Measurements from ENCODE around the gene KY. TPM values are rescaled to one million over a fixed set of nuclear protein-coding genes. Genes with fewer than 3 reads are reported as not detected.

KY gene
- total RNA-seq, 1 donor from 2014 or later: not detected

- no peaks in the 10 kb centered on the region for H3K4me1 Mint-ChIP-seq
- ChIA-PET CTCF (no interaction called here), POLR2A (no interaction called here)
- intact Hi-C loops (cut with micrococcal nuclease): no loop called here
- no peak overlapping the region for H3K27ac Mint-ChIP-seq
- H3K9me3 Mint-ChIP-seq: no peaks in the 10 kb centered on the region
- no peaks in the 10 kb centered on the region for H3K36me3 Mint-ChIP-seq (ENCODE audit: low read depth)
- H3K4me3 Mint-ChIP-seq: no peak overlapping the region
- ATAC-seq (ENCODE audit: low read depth): no peak
- DNase-seq: no peak
- TF ChIP-seq CTCF (IDR thresholded peaks at IDR 0.05): no peak
- peaks cover 3% of the 10 kb centered on the region for H3K27me3 Mint-ChIP-seq
These were observed 45.3 kb upstream of the KY start for GRCh38 chr3:134696155-134696554.

DNA sequence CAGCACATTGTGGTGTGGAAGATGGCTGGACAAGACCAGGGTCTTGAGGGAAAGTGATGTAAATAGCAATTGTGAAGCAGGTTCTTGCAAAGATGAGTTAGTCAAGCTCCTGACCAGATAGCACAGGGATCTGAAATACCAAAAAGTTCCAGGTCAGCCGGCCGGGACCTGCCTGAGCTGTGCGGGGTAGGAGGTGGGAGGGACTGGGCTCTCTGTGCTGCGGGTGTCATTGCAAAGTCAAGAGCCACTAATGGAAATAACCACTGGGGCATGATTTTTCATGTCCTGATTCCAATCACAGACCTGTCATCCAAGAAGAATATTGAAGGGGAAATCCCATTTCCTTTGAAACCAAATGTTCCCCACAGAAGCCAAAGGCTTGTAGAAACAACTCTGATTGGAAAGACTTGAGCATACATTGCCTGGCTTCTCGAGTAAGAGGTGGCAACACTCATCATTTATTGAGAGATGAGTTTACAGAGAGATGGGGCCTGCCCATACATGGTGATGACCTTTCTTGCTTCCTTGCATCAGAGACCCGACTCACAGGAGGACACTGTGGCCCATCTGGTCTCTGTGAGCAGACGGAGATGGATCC is 44.2 kb upstream of the KY start:
- Mint-ChIP-seq H3K27ac (no peak overlapping the region), H3K27me3 (peaks cover 3% of the 10 kb centered on the region), H3K9me3 (no peaks in the 10 kb centered on the region), H3K4me3 (no peak overlapping the region), H3K4me1 (no peaks in the 10 kb centered on the region), H3K36me3 (ENCODE audit: low read depth) (no peaks in the 10 kb centered on the region)
- DNase-seq (no peak), ATAC-seq (ENCODE audit: low read depth) (no peak)
- POLR2A ChIA-PET: no interaction called here
- CTCF ChIA-PET: no interaction called here
- intact Hi-C loops (cut with micrococcal nuclease): no loop called here
- no peak for TF ChIP-seq CTCF (IDR thresholded peaks at IDR 0.05)

GRCh38 chr3:134694466-134694865 is 43.6 kb upstream of the KY start:
- H3K36me3 Mint-ChIP-seq (ENCODE audit: low read depth): no peaks in the 10 kb centered on the region
- H3K9me3 Mint-ChIP-seq: no peaks in the 10 kb centered on the region
- intact Hi-C loops (cut with micrococcal nuclease): no loop called here
- POLR2A ChIA-PET: no interaction called here
- DNase-seq (no peak), ATAC-seq (ENCODE audit: low read depth) (no peak)
- H3K27ac Mint-ChIP-seq: no peak overlapping the region
- no peak overlapping the region for H3K4me3 Mint-ChIP-seq
- peaks cover 3% of the 10 kb centered on the region for H3K27me3 Mint-ChIP-seq
- H3K4me1 Mint-ChIP-seq: no peaks in the 10 kb centered on the region
- CTCF ChIA-PET: no interaction called here
- no peak for TF ChIP-seq CTCF (IDR thresholded peaks at IDR 0.05)

- no peak for TF ChIP-seq CTCF (IDR thresholded peaks at IDR 0.05)
- no peaks in the 10 kb centered on the region for H3K36me3 Mint-ChIP-seq (ENCODE audit: low read depth)
- peaks cover 3% of the 10 kb centered on the region for H3K27me3 Mint-ChIP-seq
- no peak overlapping the region for H3K27ac Mint-ChIP-seq
- POLR2A ChIA-PET: no interaction called here
- DNase-seq: no peak
- ATAC-seq (ENCODE audit: low read depth): no peak
- no peaks in the 10 kb centered on the region for H3K4me1 Mint-ChIP-seq
- intact Hi-C loops (cut with micrococcal nuclease): no loop called here
- CTCF ChIA-PET: no interaction called here
- no peaks in the 10 kb centered on the region for H3K9me3 Mint-ChIP-seq
- H3K4me3 Mint-ChIP-seq: no peak overlapping the region
These were observed 43.0 kb upstream of the KY start for GRCh38 chr3:134693804-134694203.

DNA sequence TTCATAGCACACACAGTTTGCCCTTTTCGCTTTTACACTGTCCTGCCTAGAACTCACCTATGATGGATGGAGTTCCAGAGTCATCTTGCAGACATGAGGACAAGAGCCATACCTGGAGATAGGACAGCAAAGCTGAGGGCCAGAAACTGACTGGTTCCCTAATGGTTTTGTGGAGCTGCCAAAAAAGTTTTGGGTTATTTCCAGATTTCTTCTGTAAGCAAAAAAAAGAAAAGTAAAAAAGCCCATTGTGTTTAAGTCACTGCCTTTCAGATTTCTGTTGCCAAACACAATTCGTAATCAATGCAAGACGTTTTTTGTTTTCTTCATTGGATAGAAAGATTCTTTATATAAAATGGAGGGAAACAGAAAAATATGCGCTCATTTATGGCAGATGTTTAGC is 42.4 kb upstream of the KY start:
- DNase-seq (no peak), ATAC-seq (ENCODE audit: low read depth) (no peak)
- Mint-ChIP-seq H3K27me3 (peaks cover 3% of the 10 kb centered on the region), H3K4me1 (no peaks in the 10 kb centered on the region), H3K36me3 (ENCODE audit: low read depth) (no peaks in the 10 kb centered on the region), H3K9me3 (no peaks in the 10 kb centered on the region), H3K4me3 (no peak overlapping the region), H3K27ac (no peak overlapping the region)
- CTCF ChIA-PET: no interaction called here
- POLR2A ChIA-PET: no interaction called here
- TF ChIP-seq CTCF (IDR thresholded peaks at IDR 0.05): no peak
- intact Hi-C loops (cut with micrococcal nuclease): no loop called here

All from activated B cell treated with CpG ODN at 0.5 μM for 24 hours (primary cell).